ENCODE results near the gene HORMAD2. TPM values are rescaled to one million over a fixed set of nuclear protein-coding genes. Genes with fewer than 3 reads are reported as not detected.
"Not testable (repeated sequence)": the region's sequence is repeated elsewhere in the genome, so short reads cannot be mapped to it uniquely, and the experiment has no call there.

Gene HORMAD2
- total RNA-seq, 1 donor from 2014 or later: not detected

GRCh38 chr22:30196141-30196879 is 116.0 kb downstream of the HORMAD2 start:
- Mint-ChIP-seq H3K27me3 (peaks cover 5% of the 10 kb centered on the region), H3K9me3 (peaks cover 5% of the 10 kb centered on the region), H3K27ac (peak overlapping the region; percentile 95), H3K4me1 (ENCODE audit: unreplicated experiment) (peaks cover 28% of the 10 kb centered on the region), H3K36me3 (no peaks in the 10 kb centered on the region), H3K4me3 (peak overlapping the region; percentile 77)
- no peak for DNase-seq (ENCODE audit: extremely low spot score, unreplicated experiment)
- no peak for TF ChIP-seq CTCF (conservative IDR thresholded peaks at IDR 0.05)

- Mint-ChIP-seq H3K36me3 (no peaks in the 10 kb centered on the region), H3K4me3 (peak overlapping the region; percentile 77)
These were observed 116.6 kb downstream of the HORMAD2 start for GRCh38 chr22:30196880-30197336.

GRCh38 chr22:30197389-30197788 is 117.1 kb downstream of the HORMAD2 start:
- no peaks in the 10 kb centered on the region for H3K27me3 Mint-ChIP-seq
- no peak for DNase-seq (ENCODE audit: extremely low spot score, unreplicated experiment)
- H3K4me1 Mint-ChIP-seq (ENCODE audit: unreplicated experiment): peaks cover 37% of the 10 kb centered on the region
- no peaks in the 10 kb centered on the region for H3K36me3 Mint-ChIP-seq
- peak overlapping the region; percentile 95 for H3K27ac Mint-ChIP-seq
- H3K9me3 Mint-ChIP-seq: no peaks in the 10 kb centered on the region
- TF ChIP-seq CTCF (conservative IDR thresholded peaks at IDR 0.05): no peak
- no peak overlapping the region for H3K4me3 Mint-ChIP-seq

More at GRCh38 chr22:30196880-30197336, 116.6 kb downstream of the HORMAD2 start:
- H3K27me3 Mint-ChIP-seq: peaks cover 4% of the 10 kb centered on the region
- H3K9me3 Mint-ChIP-seq: peaks cover 4% of the 10 kb centered on the region
- no peak for TF ChIP-seq CTCF (conservative IDR thresholded peaks at IDR 0.05)
- H3K4me1 Mint-ChIP-seq (ENCODE audit: unreplicated experiment): peaks cover 32% of the 10 kb centered on the region
- no peak for DNase-seq (ENCODE audit: extremely low spot score, unreplicated experiment)
- peak overlapping the region; percentile 95 for H3K27ac Mint-ChIP-seq

GRCh38 chr22:30198152-30198825 is 118.0 kb downstream of the HORMAD2 start:
- DNase-seq (ENCODE audit: extremely low spot score, unreplicated experiment): no peak
- H3K27ac Mint-ChIP-seq: no peak overlapping the region
- H3K36me3 Mint-ChIP-seq: no peaks in the 10 kb centered on the region
- peaks cover 43% of the 10 kb centered on the region for H3K4me1 Mint-ChIP-seq (ENCODE audit: unreplicated experiment)
- H3K27me3 Mint-ChIP-seq: no peaks in the 10 kb centered on the region
- no peak overlapping the region for H3K4me3 Mint-ChIP-seq
- no peaks in the 10 kb centered on the region for H3K9me3 Mint-ChIP-seq
- TF ChIP-seq CTCF (conservative IDR thresholded peaks at IDR 0.05): no peak

GRCh38 chr22:30198921-30199320 is 118.7 kb downstream of the HORMAD2 start:
- H3K9me3 Mint-ChIP-seq: no peaks in the 10 kb centered on the region
- peak; percentile 43 for DNase-seq (ENCODE audit: extremely low spot score, unreplicated experiment)
- H3K36me3 Mint-ChIP-seq: no peaks in the 10 kb centered on the region
- H3K27me3 Mint-ChIP-seq: no peaks in the 10 kb centered on the region
- H3K4me1 Mint-ChIP-seq (ENCODE audit: unreplicated experiment): peaks cover 43% of the 10 kb centered on the region
- TF ChIP-seq CTCF (conservative IDR thresholded peaks at IDR 0.05): no peak
- H3K27ac Mint-ChIP-seq: no peak overlapping the region
- no peak overlapping the region for H3K4me3 Mint-ChIP-seq

- H3K4me3 Mint-ChIP-seq; H3K27ac Mint-ChIP-seq; H3K9me3 Mint-ChIP-seq; H3K27me3 Mint-ChIP-seq; DNase-seq (ENCODE audit: extremely low spot score, unreplicated experiment); H3K36me3 Mint-ChIP-seq: not testable (repeated sequence)
- H3K4me1 Mint-ChIP-seq (ENCODE audit: unreplicated experiment): peaks cover 38% of the 10 kb centered on the region
These were observed 120.6 kb downstream of the HORMAD2 start for GRCh38 chr22:30200905-30201304.
